Esophagus muscularis mucosa (tissue), 3 donors: ENCODE measurements around the gene FAM110A.

ENCODE experiments used
- CTCF ChIP-seq, 3 experiments: fragments of 200-600 bp in 2 of 3; fragments of 450-650 bp in 1 of 3; sonication (generic) in 2 of 3; IDR thresholded peaks; one replicate each; pipeline ENCODE4 v1.5.1; 2017 to 2019; ENCODE audit warnings: antibody characterized with exemption in 3 of 3, mild to moderate bottlenecking in 2 of 3, moderate library complexity in 1 of 3
- POLR2A ChIP-seq: fragments of 450-650 bp; IDR thresholded peaks from one replicate; pipeline ENCODE4 v1.6.1; 2017; ENCODE audit warnings: antibody characterized with exemption, moderate library complexity, mild to moderate bottlenecking, low read depth

GRCh38 chr20:871436-871835 is 37.9 kb downstream of the FAM110A start:
- no peak for TF ChIP-seq CTCF (IDR thresholded peaks at IDR 0.05)
- no peak for TF ChIP-seq POLR2A
